Coronary artery (tissue), 2 donors: Measurements from ENCODE around the gene HDGFL3.

Experiments used
- DNase-seq: peaks from one replicate; pipeline ENCODE4 v3.0.0-alpha.2; 2017; ENCODE audit warnings: low spot score
- H3K27ac ChIP-seq, 2 donors: fragments of 200-600 bp; sonication (generic); one replicate each; pipeline ENCODE4 v1.5.1; 2016 to 2019
- H3K4me3 ChIP-seq: fragments of 200-600 bp; sonication (generic); 2 replicates; pipeline ENCODE4 v1.5.1; 2016; ENCODE audit warnings: mild to moderate bottlenecking, moderate library complexity
- CTCF ChIP-seq: fragments of 200-600 bp; sonication (generic); IDR thresholded peaks from one replicate; pipeline ENCODE4 v1.5.1; 2019; ENCODE audit warnings: antibody characterized with exemption

The HDGFL3 gene

GRCh38 chr15:83198476-83198875 lies 9.1 kb downstream of the HDGFL3 start:
- Histone ChIP-seq H3K4me3 (no peak overlapping the region), H3K27ac (no peak overlapping the region)
- no peak for TF ChIP-seq CTCF
- no peak for DNase-seq

GRCh38 chr15:83194528-83194927 lies 13.1 kb downstream of the HDGFL3 start:
- DNase-seq = no peak
- no peak for TF ChIP-seq CTCF
- no peak overlapping the region for H3K27ac ChIP-seq
- no peak overlapping the region for H3K4me3 ChIP-seq

DNA sequence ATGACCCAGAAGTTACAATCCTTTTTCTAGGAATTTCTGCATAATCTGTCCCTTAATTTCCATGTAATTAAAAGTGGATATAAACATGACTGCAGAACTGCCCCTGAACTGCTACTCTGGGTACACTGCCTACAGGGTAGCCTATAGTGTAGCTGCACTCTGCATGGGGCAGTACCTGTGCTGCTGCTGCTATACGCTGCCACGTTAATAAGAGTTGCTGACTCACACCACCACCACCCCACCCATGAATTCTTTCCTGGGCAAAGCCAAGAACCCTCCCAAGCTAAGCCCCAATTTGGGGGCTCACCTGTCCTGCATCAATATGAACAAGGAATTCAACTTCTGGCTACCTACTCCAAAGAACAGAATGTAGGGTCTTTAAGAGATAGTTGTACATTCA lies 13.9 kb downstream of the HDGFL3 start:
- TF ChIP-seq CTCF = no peak

DNA sequence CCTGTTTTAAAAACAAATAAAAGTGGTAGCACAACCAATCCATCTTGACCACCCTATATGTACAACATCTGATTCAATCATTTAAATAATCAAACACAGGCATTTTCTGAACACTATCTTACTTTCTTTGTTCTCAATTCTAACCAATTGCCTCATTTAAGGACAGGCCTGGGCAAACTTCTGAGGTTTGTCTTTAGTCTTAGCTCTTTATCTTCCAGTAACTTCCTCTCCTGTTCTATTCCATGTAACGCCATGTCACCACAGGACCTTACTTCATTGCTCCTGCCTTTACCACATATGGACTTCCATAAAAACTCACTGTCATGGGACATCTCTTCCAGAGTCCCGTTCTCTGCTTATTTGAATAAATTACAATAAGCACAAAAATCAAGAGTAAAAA lies 14.9 kb downstream of the HDGFL3 start:
- DNase-seq = no peak
- H3K27ac ChIP-seq = no peak overlapping the region
- H3K4me3 ChIP-seq = no peak overlapping the region
- no peak for TF ChIP-seq CTCF

More for the DNA sequence above, 13.9 kb downstream of the HDGFL3 start:
- no peak for DNase-seq
- H3K27ac ChIP-seq = no peak overlapping the region
- no peak overlapping the region for H3K4me3 ChIP-seq

- Histone ChIP-seq H3K27ac (no peak overlapping the region), H3K4me3 (no peak overlapping the region)
- no peak for TF ChIP-seq CTCF
- no peak for DNase-seq
Measured at GRCh38 chr15:83190450-83190849, 17.2 kb downstream of the HDGFL3 start.

- Histone ChIP-seq H3K4me3 (no peak overlapping the region), H3K27ac (no peak overlapping the region)
- no peak for TF ChIP-seq CTCF
- no peak for DNase-seq
Measured at GRCh38 chr15:83185561-83185960, 22.1 kb downstream of the HDGFL3 start.

GRCh38 chr15:83178869-83179325 lies 28.7 kb downstream of the HDGFL3 start:
- TF ChIP-seq CTCF = no peak
- no peak for DNase-seq
- no peak overlapping the region for H3K4me3 ChIP-seq
- no peak overlapping the region for H3K27ac ChIP-seq
